ENCODE data around the gene CPED1.

DNA sequence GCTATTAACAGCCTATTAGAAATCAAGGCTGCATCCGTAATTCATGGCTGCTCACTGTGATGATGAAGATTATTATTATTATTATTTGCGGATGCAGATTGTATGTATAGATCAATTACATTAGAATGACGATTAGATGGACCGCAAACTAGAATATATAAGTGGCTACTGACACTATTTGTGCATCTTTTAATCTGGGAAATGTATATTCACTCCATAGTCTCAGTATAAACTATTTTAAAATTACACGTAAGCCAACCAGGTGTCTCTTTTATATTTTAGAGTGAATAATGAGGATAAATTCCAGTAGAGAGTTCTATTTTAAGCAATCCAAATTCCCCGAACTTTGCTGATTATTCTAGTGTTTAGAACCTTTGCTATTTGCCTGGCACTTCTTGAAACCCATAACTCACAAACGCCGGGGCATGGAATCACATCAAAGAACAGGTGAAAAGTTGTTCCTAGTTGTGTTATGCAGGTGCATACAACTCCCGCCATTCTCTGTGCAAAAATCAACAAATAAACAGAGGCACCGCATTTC, 38.4 kb upstream of the CPED1 start:
- TF ChIP-seq, protein P1, sequence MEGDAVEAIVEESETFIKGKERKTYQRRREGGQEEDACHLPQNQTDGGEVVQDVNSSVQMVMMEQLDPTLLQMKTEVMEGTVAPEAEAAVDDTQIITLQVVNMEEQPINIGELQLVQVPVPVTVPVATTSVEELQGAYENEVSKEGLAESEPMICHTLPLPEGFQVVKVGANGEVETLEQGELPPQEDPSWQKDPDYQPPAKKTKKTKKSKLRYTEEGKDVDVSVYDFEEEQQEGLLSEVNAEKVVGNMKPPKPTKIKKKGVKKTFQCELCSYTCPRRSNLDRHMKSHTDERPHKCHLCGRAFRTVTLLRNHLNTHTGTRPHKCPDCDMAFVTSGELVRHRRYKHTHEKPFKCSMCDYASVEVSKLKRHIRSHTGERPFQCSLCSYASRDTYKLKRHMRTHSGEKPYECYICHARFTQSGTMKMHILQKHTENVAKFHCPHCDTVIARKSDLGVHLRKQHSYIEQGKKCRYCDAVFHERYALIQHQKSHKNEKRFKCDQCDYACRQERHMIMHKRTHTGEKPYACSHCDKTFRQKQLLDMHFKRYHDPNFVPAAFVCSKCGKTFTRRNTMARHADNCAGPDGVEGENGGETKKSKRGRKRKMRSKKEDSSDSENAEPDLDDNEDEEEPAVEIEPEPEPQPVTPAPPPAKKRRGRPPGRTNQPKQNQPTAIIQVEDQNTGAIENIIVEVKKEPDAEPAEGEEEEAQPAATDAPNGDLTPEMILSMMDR (IDR thresholded peaks at IDR 0.05) = no peak
- no peak for TF ChIP-seq ZFX (IDR thresholded peaks at IDR 0.05; ENCODE audit: borderline replicate concordance)

Data from 22Rv1 (cell line).